NCI-H1436 treated with DMSO at 0.1 percent for 48 hours (cell line): ENCODE data around the gene ARL15.
"Not testable (repeated sequence)": the region's sequence is repeated elsewhere in the genome, so short reads cannot be mapped to it uniquely, and the experiment has no call there.

Experiments used
- DNase-seq: peaks from one replicate; lab custom pipeline; 2025; lab: John Stamatoyannopoulos, UW

The ARL15 gene

DNA sequence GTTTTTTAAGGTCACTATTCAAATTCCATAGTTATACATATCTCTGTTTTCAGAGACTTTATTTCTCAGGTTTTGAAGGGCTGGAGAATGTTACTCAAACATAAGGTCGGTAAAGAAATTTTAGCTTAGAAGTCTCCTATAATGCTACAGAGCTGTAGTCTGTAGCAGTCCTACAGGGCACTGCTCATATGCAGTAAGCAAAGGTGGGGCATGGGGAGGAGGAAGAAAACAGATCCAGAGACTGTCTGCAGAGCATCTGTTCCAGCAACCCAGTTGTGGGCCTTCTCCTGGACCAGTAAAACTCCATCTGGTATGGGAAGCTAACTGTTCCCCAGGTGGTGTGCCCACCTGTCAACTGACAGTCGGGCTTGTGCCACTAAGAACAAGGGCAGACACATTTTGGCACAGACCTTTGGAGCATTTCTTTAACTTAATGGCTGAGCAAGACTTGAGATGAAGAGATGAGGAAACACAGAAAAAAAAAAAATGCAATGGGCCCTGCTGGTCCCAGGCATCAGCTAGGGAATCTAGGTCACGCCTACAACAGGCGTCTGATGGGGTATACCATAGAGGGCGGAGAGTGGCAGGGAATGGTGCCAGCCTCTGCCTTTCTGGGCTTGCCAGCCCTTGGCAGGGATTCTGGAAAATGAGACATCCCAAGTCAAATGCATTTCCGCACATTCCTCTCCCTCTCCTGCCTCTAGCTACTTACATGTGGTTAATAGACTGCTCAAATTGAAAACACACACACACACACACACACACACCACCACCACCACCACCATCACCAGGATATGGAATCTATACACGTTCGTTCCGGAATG, 218.9 kb downstream of the ARL15 start:
- DNase-seq = no peak

DNA sequence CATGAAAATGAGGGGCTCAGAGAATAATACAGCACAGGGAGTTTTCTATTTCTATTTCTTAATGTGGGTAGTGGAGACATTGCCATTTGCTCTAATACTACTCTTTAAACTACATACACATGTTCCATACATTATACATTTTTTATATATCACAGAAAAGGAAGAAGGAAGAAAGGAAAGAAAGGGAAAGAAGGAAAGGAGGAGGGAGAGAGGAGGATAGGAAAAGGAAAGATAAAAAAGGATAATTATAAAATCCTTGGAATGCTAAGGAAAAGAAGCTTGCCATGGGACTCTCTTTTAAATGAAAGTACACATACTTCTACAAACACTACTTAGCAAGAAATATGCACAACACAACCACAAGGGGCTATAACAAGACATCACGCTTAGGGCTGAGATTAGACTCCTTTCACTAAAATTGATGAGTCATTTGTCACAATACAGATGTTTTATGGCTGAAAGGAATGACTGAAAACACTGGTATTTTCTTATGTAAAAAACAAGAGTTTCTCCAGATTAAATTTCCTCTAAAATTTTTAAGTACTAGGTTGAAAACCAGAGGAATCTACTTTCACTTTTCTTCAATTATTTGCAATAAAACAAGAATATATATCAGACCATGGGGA, 219.8 kb downstream of the ARL15 start:
- DNase-seq = no peak

DNA sequence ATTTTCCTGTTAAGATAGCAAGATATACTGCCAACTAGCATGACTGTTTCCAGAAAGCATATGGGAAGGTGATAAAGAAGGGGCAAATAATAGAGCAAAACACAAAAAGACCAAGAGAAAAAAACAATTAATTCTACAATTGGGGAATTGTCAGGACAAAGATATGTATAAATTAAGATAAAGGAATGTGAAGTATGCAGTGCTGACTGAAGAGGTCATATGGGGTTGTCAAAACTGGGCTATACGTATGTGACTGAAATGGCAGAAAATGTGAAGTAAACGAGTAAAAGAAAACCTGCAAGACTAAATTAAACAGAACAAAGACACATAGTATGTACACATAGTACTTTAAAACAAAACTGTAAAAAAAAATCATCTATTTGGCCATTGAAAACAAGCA, 222.3 kb downstream of the ARL15 start:
- DNase-seq = no peak

DNA sequence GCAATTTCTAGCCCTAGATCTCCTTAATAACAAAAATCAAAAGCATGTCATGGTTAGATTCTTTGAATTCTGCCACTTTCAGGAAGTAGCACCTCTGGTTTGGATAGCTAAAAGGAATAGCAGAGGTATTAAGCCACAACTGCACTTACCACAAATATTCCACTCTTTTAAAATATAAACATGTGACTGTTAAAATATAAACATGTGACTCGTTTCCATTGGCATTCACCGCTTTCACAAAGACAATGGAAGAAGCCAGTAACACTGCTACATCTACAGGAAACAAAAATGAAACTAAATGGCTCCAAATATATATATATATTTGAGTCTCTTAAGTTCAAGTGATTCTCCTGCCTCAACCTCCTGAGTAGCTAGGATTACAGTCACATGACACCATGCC, 222.9 kb downstream of the ARL15 start:
- no peak for DNase-seq

DNA sequence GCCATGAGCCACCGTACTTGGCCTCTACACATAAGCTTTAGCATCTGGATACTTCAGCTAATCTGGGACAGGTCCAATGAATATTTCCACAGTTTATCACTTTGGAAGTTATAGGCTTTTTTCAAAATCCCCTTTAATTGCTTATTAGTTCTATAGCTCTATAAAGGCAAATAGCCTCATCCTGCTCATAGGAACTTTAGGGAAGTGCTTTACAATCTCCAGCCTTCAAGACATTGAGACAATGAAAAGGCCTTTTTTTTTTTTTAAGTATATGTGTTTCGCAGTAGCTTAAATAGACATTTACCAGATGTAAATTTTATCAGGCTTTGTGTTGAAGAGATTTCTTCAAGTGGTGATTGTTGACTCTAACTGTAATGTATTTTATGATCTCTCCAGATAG, 224.2 kb downstream of the ARL15 start:
- DNase-seq = no peak

DNA sequence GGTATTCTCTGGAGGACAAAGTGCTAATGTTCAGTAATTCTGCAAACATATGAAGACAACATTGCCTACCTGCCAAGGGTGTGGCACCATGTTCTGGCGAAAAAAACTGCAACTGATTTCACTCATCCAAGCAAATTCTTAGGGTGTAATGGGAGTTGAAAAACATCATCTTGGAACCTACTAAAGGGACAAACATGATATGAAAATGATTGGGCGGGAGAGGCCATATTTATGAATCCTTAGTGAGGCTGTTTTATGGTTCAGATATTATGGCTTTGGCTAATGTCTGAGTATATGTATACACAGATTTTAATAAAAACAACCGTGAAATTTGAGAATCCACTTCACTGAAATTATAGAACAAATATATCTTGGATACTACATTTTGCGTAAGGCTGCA, 225.7 kb downstream of the ARL15 start:
- no peak for DNase-seq

DNA sequence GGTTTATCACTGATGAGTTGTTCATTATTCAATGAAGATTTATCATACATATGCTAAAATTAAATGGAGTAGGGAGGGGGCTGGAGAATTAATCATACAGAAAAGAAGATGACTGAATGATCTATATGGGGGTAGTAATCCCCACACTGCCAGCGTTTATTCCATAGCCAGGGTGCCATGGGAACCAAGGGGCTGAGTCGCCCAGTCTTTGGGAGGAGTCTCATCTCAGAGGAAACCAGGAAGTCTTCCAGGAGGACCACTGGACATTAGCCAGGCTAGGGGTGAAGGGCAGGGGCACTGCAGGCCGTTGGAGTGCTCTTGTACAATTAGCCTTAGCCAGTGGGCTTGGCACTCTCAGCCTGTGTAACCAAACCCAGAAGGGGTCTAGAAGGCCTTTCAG, 226.5 kb downstream of the ARL15 start:
- no peak for DNase-seq

DNA sequence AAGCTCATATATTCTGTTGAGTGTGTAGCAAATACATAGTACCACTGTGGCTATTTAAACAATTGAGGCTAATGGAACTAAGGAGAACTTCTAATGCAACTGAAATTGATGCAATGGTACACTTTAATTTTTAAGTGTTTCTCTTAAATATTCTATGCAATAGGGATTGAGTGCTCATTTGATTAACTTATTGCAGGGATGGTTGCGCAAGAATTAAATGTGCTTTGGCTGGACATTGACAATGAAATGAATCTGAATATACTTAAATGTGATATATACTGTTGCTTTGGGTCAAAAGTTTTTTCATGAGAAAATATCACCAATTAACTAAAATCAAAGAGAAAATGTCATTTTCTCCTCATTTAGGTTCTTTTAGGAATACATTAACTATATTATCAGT, 227.1 kb downstream of the ARL15 start:
- no peak for DNase-seq

DNA sequence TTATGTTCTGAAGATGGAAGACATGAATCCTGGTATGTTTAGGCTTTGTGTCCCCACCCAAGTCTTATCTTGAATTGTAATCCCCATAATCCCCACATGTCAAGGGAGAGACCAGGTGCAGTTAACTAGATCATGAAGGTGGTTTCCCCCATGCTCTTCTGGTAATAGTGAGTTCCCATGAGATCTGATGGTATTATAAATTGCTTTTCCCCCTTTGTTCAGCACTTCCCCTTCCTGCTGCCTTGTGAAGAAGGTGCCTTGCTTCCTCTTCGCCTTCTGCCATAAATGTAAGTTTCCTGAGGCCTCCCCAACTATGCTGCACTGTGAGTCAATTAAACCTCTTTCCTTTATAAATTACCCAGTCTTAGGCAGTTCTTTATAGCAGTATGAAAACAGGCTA, 229.0 kb downstream of the ARL15 start:
- DNase-seq = no peak

DNA sequence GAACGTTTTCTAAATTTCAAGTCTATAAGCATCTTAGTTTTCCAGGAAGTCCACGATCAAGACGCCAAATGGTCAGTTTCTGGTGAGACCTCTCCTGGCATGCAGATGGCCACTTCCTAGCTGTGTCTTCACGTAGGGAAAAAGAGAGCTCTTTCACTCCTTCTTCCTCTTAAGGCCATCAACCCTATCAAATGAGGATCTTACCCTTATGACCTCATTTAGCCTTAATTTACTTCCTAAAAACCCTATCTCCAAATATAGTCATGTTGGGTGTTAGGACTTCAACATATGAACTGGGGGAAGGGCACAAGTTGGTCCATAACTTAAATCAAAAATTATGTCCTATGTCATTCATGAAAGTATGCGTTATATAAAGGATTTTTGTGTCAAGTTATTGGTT, 229.5 kb downstream of the ARL15 start:
- no peak for DNase-seq

DNA sequence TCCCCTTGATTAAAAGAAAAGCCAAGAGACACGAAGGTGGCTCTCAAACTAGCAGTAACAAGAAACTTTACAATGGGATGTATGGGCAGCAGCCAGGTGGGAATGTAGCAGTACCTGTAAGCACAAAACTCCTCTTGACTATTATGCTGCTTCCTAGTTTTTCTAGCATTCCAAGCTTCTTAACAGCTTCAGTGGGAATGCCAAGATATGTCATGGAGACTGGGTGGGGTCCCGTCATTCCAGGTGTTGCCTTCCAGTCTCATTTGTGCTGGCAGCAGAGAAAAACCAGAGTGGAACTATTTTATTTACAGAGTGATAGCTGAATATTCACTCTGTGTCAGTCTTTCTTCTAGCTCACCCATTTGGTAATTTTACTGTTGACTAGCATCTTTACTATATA, 236.6 kb downstream of the ARL15 start:
- no peak for DNase-seq

DNA sequence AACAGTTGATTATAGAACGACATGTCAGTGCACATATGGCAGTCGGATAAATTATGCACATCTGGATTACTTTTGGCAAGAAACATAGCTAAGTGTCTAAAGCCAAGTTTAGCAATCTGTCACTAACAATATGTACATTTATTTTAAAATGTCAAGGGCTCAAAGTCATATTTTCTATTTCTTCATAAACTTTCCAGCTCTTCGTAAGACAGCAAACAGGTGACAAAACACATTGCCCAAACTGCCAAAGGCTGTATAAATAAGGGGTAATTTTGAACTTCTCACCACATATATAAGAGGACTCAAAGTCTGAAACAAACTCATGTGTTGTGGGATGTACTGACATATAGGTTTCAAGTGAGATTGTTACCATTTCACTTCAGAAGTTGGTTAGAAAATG, 237.2 kb downstream of the ARL15 start:
- no peak for DNase-seq

DNA sequence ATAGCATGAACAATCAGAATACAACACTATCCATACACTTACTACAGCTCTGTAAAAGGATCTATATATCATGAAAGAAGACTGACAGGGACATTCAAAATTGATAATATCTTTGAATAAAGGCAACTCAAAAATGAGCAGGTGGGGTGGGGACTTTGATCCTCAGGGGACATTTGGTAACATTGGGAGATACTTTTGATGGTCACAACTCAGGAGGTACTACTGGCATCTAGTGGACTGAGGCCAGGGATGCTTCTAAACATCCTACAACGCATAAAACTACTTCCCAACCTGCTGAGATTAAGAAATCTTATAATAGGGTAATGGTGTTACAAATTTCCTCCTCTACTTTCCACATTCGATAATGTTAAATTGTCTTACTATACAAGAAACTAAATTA, 243.9 kb downstream of the ARL15 start:
- DNase-seq = no peak

DNA sequence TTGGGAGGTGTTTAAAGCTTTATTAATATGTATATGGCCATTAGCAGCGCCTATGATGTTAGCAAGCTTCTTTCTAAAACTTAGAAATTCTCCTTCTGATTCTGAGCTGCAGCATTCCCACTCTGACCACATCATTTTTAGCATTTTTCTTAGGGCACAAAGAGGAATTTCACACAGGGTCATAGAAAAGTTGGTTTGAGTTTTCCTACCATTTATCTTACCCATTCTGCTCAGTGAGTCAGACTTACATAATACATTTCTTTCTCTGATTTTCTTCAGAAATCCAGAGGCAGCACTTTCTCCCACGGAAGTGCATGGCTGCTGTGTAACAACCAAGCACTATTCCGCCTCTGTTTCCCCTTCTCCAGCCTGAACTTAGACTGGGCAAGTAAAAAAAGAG, 246.6 kb downstream of the ARL15 start:
- no peak for DNase-seq

DNA sequence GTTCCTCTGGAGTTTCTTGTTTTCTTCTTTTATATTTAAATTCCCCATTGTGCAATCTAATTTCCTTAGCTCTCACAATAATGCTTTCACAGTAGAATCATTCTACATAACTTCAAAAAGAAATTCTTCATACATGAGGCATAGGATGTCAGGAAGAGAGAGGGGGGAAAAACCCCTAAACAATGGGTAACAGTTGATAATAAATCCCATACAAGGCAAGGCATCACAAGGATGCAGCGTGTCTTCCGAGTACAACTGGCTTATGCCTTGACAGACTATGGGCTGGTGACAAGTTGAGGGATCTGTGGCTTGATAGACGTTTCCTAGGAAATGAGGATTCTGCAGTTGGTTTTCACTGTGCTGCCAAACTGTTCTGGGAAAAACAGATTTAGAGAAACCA, 247.4 kb downstream of the ARL15 start:
- DNase-seq = no peak

DNA sequence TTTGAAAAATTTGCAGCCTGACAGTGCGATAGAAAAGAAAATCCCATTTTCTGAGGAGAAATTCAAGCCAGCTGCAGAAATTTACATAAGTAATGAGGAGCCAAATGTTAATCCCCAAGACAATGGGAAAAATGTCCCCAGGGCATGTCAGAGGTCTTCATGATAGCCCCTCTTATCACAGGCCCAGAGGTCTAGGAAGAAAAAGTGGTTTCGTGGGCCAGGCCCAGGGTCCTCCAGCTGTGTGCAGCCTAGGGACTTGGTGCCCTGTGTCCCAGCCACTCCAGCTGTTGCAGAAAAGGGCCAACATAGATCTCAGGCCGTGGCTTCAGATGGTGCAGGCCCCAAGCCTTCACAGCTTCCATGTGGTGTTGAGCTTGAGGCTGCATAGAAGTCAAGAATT, 249.5 kb downstream of the ARL15 start:
- not testable (repeated sequence) for DNase-seq

DNA sequence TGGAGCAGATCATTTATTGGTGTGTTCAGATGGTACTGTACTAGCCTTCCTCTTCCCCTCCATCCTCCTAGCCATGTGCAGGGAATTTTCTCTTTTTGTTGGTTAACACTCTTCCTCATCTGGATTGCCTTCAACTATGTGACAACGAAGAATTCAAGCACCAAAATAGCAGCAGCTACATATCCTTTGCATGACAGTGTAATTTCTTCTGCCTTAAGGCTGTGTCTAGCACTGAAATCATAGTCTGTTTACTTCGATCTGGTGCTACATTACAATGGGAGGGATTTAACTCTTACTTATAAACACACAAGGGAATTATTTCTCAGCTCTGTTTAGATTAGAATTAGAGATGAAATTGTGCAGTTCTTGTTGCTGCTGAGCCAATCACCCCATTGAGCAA, 260.4 kb downstream of the ARL15 start:
- no peak for DNase-seq

DNA sequence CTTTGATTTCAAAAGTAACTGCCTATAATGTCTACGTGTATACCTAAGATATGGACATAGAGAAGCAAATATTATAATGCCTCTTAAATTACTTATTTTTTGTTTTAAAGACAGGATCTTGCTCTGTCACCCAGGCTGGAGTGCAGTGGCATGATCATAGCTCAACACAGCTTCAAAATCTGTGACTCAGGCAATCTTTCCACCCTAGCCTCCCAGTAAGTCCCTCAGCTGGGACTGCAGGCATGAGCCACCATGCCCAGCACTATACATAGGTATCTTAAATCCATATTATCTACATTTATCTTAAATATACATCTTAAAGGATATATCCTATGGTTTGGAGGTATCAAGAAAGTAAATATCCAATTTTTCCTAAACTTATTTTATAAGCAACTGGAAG, 261.2 kb downstream of the ARL15 start:
- no peak for DNase-seq

DNA sequence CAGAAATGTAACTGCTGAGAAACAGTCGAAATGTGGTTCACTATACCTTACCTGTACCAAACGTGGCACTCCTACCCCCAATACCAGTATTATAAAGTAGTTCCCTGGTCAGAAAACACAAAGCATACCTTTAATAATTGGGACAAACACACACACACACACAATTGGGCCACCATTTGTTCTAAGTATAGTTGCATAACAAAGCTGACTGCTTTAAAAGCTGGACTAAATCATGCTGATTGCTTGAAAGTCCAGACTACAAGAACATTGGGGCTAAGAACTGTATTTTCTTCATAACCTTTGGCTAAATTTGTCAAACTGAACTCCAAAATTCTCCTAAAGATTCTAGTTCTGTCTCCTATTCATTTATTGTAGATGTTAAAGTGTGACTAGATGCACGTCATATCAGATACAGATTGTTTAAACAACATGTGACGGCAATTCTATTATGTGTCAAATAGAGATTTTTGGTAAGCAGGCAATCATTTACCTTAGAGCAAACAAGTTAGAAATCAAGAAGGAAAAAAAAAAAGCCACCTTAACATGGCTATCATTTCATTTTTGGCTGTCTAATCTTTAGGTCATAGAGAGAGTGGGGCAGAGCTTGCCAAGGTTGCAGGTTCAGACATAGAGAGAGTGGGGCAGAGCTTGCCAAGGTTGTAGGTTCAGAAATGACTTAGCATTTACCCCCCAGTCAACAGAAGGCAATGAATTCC, 265.1 kb downstream of the ARL15 start:
- no peak for DNase-seq

DNA sequence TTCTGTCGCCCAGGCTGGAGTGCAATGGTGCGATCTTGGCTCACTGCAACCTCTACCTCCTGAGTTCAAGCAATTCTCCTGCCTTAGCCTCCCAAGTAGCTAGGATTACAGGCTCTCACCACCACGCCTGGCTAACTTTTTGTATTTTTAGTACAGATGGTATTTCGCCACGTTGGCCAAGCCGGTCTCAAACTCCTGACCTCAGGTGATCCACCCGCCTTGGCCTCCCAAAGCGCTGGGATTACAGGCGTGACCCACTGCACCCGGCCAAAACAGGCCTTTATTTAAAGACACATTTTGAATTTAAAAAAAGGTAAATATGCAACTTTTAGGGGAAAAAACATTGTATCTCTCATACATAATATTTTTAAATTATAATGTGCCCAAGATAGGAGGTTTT, 266.1 kb downstream of the ARL15 start:
- DNase-seq = not testable (repeated sequence)

DNA sequence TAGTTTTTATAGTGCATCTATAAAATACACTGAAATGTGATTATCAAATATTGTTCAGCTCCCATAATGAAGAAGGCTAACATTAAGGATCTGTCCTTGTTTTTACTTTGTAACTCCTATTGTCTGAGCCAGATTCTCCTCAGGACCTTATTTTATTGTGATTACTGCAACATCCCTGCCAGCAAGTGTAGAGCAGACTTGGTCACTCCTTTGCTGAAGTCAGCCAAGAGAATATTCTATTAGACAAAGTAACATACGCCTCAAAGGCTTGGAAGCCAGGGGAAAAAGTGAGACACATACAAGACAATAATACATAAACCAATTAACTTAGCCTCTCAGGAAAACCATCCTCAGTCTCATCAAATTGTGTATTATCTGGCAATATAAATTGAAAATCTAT, 269.6 kb downstream of the ARL15 start:
- no peak for DNase-seq

DNA sequence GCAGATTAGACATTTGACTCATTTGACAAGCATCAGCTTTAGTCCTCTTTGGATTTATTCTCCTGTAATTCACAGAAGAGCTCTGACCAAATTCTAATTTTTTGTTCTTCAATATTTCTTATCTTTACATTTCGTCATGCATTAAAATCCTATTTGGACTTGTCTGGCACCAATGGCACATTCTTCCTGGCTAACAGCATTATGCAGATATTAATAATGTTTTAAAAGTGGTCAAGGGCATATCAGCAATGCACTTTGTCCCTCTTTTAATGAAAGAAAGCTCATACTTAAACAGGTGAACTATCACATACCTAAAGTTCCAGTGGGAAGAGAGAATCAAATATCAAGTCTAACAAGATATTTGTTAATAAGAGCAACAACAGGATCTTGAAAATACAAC, 270.4 kb downstream of the ARL15 start:
- DNase-seq = no peak

DNA sequence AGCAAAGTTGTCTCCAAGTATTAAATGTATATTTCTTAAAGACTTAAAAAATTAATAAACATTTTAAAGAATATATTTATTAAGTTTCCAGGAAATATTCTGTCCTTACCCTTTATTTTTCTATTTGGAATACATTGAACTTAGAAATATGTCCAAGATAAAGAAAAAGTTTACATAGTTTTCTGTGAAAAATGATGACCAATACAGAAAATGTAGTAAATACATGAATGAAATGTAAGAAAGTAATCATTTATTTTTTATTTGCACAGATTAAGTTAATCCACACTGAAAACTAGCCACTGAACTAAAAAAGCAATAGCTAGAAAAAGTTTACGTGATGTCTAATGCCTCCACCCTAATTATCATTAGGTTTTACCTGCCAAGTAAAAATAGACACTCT, 273.2 kb downstream of the ARL15 start:
- no peak for DNase-seq
